ENCODE measurements around the gene WDR27. TPM values are rescaled to one million over a fixed set of nuclear protein-coding genes. Genes with fewer than 3 reads are reported as not detected.

The WDR27 gene
- total and polyA plus RNA-seq, 10 of the 15 experiments (the other 5 are each of a cell fraction or from before 2014, with no cell fraction given): 1.9 to 33.2 (median 19.0) TPM

- no peak for FAIRE-seq
- no peak overlapping the region for H3K27ac ChIP-seq (ENCODE audit: control insufficient read depth, insufficient read depth)
Measured at GRCh38 chr6:169653691-169654090, 48.1 kb downstream of the WDR27 start.

DNA sequence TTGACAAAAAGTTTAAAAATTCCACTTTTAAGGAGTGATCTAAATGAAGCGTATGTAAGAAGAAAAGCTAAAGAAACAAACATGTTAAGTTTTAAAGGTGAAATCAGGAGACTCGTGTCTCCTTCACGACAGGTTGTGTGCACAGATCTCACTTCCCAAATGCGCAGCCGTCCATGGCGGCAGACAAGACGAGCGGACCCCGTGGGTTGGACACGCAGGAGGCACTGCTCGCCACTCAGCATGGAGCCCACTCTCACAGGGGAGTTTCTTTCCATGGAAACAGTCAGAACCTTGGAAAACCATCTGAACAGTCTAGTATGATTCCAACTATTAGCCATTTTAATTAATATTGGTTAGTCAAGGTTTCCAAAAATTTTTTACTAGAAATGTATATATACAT, 48.9 kb downstream of the WDR27 start:
- BruUV-seq (replicated peaks): no TSS peak
- H3K9ac ChIP-seq (ENCODE audit: control insufficient read depth, insufficient read depth, low read length): no peak overlapping the region
- no peaks in the 10 kb centered on the region for H3K79me2 ChIP-seq (ENCODE audit: control insufficient read depth, insufficient read depth, low read length)
- no peaks in the 10 kb centered on the region for H4K20me1 ChIP-seq (ENCODE audit: control insufficient read depth, insufficient read depth)
- H3K4me3 ChIP-seq: no peak overlapping the region
- POLR2A ChIA-PET: no interaction called here
- H3K36me3 ChIP-seq (ENCODE audit: control insufficient read depth in 2 of 2, insufficient read depth in 2 of 2, low read length in 1 of 2): no peaks in the 10 kb centered on the region; a peak in 2 of 4 replicates
- CTCF ChIA-PET: no interaction called here
- no peaks in the 10 kb centered on the region for H3K27me3 ChIP-seq (replicated peaks in 1 of 2; ENCODE audit: control insufficient read depth in 2 of 2, insufficient read depth in 2 of 2, low read length in 1 of 2)
- FAIRE-seq (no peak), ATAC-seq (no peak), DNase-seq (ENCODE audit: low read depth, low spot score) (no peak)
- SMC1A ChIA-PET (ENCODE audit: uncharacterized antibody, unreplicated experiment): no interaction called here
- WGBS (ENCODE audit: insufficient coverage, insufficient replicate concordance, low lambda C conversion rate, missing lambda C conversion rate): 99% methylated on average over 11 of the region's 11 CpGs
- in situ Hi-C loops (cut with MboI): no loop called here
- no peaks in the 10 kb centered on the region for H3K9me3 ChIP-seq (replicated peaks; ENCODE audit: control insufficient read depth, insufficient read depth, low read length)
- H3K27ac ChIP-seq (ENCODE audit: control insufficient read depth, insufficient read depth): no peak overlapping the region
- RAD21 ChIA-PET (ENCODE audit: unreplicated experiment): no interaction called here
- no peaks in the 10 kb centered on the region for H3K4me1 ChIP-seq (ENCODE audit: control insufficient read depth, insufficient read depth, low read length)
- intact Hi-C loops (cut with micrococcal nuclease; ENCODE audit: unreplicated experiment): no loop called here
- H3K4me2 ChIP-seq (ENCODE audit: control insufficient read depth, insufficient read depth): no peak overlapping the region
- no peak overlapping the region for H2AFZ ChIP-seq (ENCODE audit: control insufficient read depth, low read depth, low read length)
- TF ChIP-seq CBX3 (IDR thresholded peaks at IDR 0.05; ENCODE audit: borderline replicate concordance, low read depth) (no peak), E2F4 (IDR thresholded peaks at IDR 0.05; ENCODE audit: low read depth, low read length) (no peak), JUND (IDR thresholded peaks at IDR 0.05; ENCODE audit: low read depth, low read length) (no peak), ZSCAN29 (IDR thresholded peaks at IDR 0.05) (no peak), SMAD5 (IDR thresholded peaks at IDR 0.05; ENCODE audit: low read depth) (no peak), FOXK2 (IDR thresholded peaks at IDR 0.05) (no peak), LARP7 (IDR thresholded peaks at IDR 0.05) (no peak), IKZF1 (conservative IDR thresholded peaks at IDR 0.05) (no peak), YBX1 (IDR thresholded peaks at IDR 0.05) (no peak), SIX5 (IDR thresholded peaks at IDR 0.05; ENCODE audit: low read depth, low read length, severe bottlenecking) (no peak), RFX5 (IDR thresholded peaks at IDR 0.05; ENCODE audit: low read depth, low read length) (no peak), NFIC (IDR thresholded peaks at IDR 0.05; ENCODE audit: low read depth, low read length) (no peak)

More at GRCh38 chr6:169653691-169654090, 48.1 kb downstream of the WDR27 start:
- no peak for TF ChIP-seq MEF2B (IDR thresholded peaks at IDR 0.05; ENCODE audit: partially characterized antibody, poor library complexity, severe bottlenecking)
- no peak for TF ChIP-seq GABPA (IDR thresholded peaks at IDR 0.05; ENCODE audit: low read depth)
- no peak for TF ChIP-seq TAF1 (IDR thresholded peaks at IDR 0.05; ENCODE audit: borderline replicate concordance, low read depth, low read length)
- no peak for TF ChIP-seq SUZ12 (IDR thresholded peaks at IDR 0.05; ENCODE audit: unreplicated experiment)
- TF ChIP-seq WRNIP1 (IDR thresholded peaks at IDR 0.05; ENCODE audit: borderline replicate concordance, low read depth, low read length): no peak
- TF ChIP-seq IRF5 (IDR thresholded peaks at IDR 0.05; ENCODE audit: borderline replicate concordance): no peak
- TF ChIP-seq ZSCAN29 (IDR thresholded peaks at IDR 0.05): no peak
- TF ChIP-seq SREBF1 (IDR thresholded peaks at IDR 0.05; ENCODE audit: low read length): no peak
- no peak for TF ChIP-seq CREM (IDR thresholded peaks at IDR 0.05; ENCODE audit: low read depth)
- no peak for TF ChIP-seq BHLHE40 (IDR thresholded peaks at IDR 0.05; ENCODE audit: borderline replicate concordance in 1 of 2, low read depth in 2 of 2, low read length in 1 of 2)
- ChIA-PET POLR2A (no interaction called here), SMC1A (ENCODE audit: uncharacterized antibody, unreplicated experiment) (no interaction called here), CTCF (no interaction called here), RAD21 (ENCODE audit: unreplicated experiment) (no interaction called here)
- Histone ChIP-seq H3K4me3 (no peak overlapping the region), H3K36me3 (ENCODE audit: control insufficient read depth in 2 of 2, insufficient read depth in 2 of 2, low read length in 1 of 2) (no peaks in the 10 kb centered on the region; a peak in 2 of 4 replicates), H3K79me2 (ENCODE audit: control insufficient read depth, insufficient read depth, low read length) (no peaks in the 10 kb centered on the region), H3K9me3 (replicated peaks; ENCODE audit: control insufficient read depth, insufficient read depth, low read length) (no peaks in the 10 kb centered on the region), H2AFZ (ENCODE audit: control insufficient read depth, low read depth, low read length) (no peak overlapping the region), H3K9ac (ENCODE audit: control insufficient read depth, insufficient read depth, low read length) (no peak overlapping the region), H4K20me1 (ENCODE audit: control insufficient read depth, insufficient read depth) (no peaks in the 10 kb centered on the region), H3K4me1 (ENCODE audit: control insufficient read depth, insufficient read depth, low read length) (no peaks in the 10 kb centered on the region), H3K4me2 (ENCODE audit: control insufficient read depth, insufficient read depth) (no peak overlapping the region), H3K27me3 (replicated peaks in 1 of 2; ENCODE audit: control insufficient read depth in 2 of 2, insufficient read depth in 2 of 2, low read length in 1 of 2) (no peaks in the 10 kb centered on the region)
- BruUV-seq (replicated peaks): no TSS peak
- WGBS (ENCODE audit: insufficient coverage, insufficient replicate concordance, low lambda C conversion rate, missing lambda C conversion rate): 91% methylated on average over 6 of the region's 6 CpGs
- DNase-seq (ENCODE audit: low read depth, low spot score): no peak
- intact Hi-C loops (cut with micrococcal nuclease; ENCODE audit: unreplicated experiment) (no loop called here), in situ Hi-C loops (cut with MboI) (no loop called here)
- ATAC-seq: no peak
